GM21515 (cell line): ENCODE measurements around the gene INO80B.
A peak's percentile ranks its signal among the peaks of the same experiment; 100 is the strongest.
"Not testable (repeated sequence)": the region's sequence is repeated elsewhere in the genome, so short reads cannot be mapped to it uniquely, and the experiment has no call there.

ENCODE experiments used
- ATAC-seq: cut with Tn5 transposase; IDR thresholded peaks from one replicate; pipeline ENCODE4 v1.9.1; 2021; ENCODE audit not compliant: unreplicated experiment

INO80B gene

GRCh38 chr2:74447230-74447999, 7.5 kb upstream of the INO80B start:
- no peak for ATAC-seq

- no peak for ATAC-seq
Observed at GRCh38 chr2:74448771-74449170, 6.1 kb upstream of the INO80B start.

- no peak for ATAC-seq
Observed at GRCh38 chr2:74450570-74451190, 4.2 kb upstream of the INO80B start.

DNA sequence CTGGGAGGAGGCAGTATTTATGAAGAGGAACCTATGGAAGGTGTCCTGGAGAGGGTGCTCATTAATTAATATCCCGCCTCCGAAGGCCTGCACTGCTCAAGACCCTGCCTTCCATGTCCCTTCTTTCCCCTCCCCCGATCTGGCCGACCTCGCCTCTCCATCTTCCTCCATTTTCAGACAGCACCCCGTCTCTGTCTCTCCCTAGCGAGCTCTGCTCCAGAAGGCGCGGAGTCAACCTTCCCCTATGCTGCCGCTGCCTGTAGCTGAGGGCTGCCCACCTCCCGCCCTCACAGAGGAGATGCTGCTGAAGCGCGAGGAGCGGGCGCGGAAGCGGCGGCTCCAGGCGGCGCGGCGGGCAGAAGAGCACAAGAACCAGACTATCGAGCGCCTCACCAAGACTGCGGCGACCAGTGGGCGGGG, 2.3 kb downstream of the INO80B start:
- ATAC-seq, result no peak

- ATAC-seq, result peak; percentile 38
Observed at GRCh38 chr2:74457549-74458131, 2.8 kb downstream of the INO80B start.

DNA sequence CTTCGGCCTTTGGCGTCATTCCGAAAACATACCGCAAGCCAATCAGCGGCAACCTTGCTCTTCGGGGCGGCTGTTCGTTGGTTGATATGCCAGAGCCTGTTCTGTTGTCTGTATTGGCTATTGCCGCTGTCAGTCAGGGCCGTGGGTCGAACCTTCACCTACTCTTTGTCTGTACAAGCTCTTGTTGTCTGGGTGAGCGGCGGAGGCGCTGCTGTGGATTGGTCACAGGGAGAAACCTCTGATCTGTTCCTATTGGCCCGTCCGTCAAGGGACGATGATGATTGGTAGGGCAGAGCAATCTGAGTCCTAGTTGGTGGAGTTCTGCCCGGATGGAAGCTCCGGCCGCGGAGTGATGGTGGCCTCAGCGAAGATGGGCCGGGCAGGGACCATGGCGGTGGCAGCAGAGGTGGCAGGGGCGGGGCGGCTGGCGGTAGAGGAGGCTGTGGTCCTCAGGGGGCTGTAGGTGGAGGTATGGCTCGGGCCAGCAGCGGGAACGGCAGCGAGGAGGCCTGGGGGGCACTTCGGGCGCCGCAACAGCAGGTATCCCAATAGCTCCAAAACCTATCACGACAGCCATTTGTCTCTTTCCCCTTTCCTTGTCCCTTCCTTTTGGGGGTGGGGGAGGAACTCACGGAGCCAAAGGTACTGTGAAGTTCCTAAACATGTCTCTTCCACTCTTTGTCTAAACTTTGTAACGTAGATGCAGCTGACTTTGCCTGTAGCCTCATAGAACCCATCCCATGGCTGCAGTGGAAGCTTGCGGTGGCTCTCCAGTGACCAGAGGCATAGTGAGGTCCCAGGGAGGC, 3.4 kb downstream of the INO80B start, which contains the start of gene WBP1:
WBP1 (plus strand) TSS at position 307 of the 806 bp plus-strand sequence; CDS start at position 472, 165 bp downstream.
- ATAC-seq, result peak; percentile 78

DNA sequence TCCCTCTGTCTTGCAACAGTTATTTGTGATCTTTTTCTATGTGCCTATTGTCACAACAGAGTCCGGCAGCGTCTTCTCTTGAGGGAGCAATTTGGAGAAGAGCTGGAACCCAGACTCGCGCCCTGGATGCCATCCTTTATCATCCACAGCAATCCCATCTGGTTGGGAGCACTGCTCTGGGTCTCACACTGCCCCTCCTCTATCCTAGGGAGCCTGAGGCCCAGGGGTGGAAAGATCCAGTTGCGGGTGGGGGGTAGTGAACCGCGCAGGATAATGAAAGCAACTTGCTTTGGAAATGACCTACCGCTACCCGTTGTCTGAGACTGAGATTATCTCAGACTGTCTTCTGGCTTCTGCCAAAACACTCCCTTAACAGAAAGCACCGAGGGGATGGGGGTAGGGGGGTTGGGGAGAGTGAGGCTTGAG, 4.1 kb downstream of the INO80B start:
- ATAC-seq, result no peak

GRCh38 chr2:74459503-74460118, 4.7 kb downstream of the INO80B start:
- ATAC-seq, result not testable (repeated sequence)

DNA sequence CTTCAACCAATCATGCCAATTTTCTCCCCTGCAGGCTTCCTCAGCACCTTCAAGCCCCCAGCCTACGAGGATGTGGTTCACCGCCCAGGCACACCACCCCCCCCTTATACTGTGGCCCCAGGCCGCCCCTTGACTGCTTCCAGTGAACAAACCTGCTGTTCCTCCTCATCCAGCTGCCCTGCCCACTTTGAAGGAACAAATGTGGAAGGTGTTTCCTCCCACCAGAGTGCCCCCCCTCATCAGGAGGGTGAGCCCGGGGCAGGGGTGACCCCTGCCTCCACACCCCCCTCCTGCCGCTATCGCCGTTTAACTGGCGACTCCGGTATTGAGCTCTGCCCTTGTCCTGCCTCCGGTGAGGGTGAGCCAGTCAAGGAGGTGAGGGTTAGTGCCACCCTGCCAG, 5.3 kb downstream of the INO80B start:
- not testable (repeated sequence) for ATAC-seq

GRCh38 chr2:74461187-74462053, 6.5 kb downstream of the INO80B start:
- no peak for ATAC-seq

DNA sequence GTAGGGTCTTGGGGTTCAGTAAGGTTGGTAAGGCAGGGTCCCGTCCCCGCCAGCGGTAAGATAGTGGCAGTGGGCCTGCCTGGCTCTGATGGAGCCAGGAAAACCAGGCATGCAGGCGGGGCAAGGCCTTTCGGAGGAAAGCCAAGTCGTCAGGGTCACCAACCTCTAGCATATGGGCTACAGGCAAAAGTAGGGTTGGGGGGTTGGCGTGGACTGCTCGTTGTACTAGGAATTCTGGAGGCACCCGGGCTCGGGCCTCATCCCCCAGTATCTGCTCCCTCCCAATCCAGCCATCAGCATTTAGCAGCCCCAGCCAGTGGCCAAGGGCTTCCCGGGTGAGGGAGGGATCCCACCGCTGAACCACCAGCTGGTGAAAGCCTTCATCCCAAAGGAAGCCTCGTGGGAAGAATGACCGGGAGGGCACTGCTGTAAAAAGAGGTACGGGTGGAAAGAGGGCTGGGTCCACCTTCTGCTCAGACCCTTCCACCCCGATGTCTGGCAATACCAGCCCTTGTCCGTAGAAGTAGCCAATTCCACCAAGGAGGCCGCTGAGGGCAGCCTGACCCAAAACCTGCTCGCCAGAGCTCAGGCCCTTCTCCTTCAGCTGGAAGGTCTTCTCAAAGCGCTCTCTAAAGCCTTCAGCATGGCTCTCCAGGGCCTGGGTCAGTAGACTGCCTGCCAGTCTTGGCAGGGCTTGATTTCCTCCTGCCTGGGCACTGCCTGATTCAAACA, 7.3 kb downstream of the INO80B start:
- ATAC-seq, result no peak

- ATAC-seq, result no peak
Observed at GRCh38 chr2:74462786-74463105, 7.9 kb downstream of the INO80B start.

DNA sequence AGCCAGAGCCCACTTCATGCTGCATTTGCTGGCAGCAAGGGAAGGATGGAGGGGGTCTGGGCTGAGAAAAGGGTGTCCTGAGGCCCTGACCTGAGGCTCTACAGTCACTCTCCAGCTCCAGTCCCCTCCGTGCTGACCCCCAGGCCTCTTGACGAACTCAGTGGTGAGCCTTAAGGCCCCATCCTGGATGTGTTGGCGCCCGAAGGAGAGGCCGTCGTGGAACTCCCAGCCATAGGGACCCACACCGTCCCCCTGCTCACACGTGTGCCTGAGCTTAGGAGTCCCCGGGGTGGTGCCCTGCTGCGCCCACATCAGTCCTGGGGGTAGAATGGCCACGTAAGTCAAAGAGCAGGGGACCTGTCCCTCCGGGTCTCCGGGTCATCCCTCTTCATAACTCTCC, 9.5 kb downstream of the INO80B start:
- ATAC-seq, result no peak

- ATAC-seq, result not testable (repeated sequence)
Observed at GRCh38 chr2:74470742-74471141, 15.9 kb downstream of the INO80B start.

DNA sequence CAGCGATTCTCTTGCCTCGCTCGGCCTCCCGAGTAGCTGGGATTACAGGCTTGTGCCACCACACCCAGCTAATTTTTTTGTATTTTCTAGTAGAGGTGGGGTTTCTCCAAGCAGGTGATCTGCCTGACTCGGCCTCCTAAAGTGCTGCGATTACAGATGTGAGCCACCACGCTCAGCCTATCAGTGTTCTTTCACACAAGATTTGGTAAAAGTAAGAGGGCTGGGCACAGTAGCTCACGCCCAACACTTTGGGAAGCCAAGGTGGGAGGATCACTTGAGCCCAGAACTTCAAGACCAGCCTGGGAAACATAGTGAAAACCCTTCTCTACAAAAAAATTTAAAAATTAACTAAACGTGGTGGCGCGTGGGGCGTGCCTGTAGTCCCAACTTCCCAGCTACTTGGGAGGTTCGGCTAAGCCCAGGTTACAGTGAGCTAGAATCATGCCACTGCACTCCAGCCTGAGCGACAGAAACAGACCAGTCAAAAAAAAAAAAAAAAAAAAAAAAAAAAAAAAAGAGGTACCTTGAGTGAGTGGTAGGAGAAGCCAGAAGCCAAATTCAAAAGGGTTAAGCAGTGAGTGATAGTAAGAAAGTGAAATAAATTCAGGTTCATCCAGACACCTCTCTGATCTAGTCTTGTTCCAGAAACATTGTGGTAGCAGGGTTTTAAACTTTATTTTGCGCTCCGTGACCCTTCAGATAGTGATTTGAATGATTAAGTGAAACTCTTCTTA, 16.6 kb downstream of the INO80B start:
- no peak for ATAC-seq

DNA sequence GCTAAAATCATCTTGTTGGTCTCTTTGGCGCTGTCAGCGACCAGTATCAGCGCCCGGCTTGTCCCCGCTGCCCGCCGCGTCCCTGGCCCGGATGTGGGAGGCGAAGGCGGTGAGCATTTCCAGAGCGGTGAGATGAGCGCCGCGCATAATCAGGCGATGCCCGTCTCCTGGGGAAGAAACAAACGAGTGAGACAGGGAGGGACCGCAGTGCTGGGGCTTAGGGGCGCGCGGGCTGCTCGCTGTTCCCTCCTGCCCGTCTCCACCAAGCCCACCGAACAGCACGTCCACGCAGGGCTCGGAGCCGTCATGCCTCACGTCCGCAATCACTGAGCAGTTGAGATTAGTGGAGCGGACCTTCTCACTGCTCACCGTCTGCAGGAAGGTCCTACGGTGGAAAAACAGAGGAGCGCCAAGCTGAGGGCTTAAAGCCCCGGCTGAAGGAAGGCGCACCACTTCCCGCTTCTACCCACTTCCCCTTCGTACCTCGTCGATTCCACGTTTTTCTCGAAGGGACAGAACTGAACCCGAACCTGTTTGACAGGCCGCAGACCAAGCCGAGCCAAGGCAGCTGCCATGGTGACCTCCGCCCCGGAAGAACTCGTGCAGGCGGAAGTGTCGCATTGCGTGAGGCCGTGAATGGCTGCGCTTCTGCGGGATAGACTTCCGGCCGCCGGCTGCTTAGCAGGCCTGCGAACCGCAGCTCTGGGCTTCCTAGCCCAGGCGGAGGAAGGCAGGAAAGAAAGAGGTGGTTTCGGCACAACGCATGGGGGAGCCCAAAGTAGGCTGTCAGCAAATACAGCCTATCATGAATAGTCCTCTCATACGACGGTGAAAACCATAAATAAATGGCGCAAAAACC, 17.4 kb downstream of the INO80B start, which contains the start of gene MRPL53:
MRPL53 (minus strand) TSS at position 595 of the 859 bp plus-strand sequence; CDS start at position 575, 20 bp downstream.
- ATAC-seq, result peak; percentile 84

DNA sequence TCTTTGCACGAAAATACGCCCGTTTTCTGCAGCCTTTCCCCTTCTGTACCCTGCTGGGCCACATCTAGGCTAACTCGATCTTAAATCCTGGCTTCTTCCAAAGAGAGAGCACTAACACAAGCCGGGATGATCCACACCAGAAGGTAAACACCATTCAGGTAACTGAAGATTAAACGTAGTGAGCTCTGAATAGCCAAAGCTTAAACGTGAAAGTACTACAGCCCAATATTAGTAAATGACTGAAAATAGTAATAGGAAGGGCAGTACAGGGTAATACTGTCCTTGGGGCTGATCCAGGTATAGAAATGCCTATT, 18.0 kb downstream of the INO80B start:
- ATAC-seq, result no peak

DNA sequence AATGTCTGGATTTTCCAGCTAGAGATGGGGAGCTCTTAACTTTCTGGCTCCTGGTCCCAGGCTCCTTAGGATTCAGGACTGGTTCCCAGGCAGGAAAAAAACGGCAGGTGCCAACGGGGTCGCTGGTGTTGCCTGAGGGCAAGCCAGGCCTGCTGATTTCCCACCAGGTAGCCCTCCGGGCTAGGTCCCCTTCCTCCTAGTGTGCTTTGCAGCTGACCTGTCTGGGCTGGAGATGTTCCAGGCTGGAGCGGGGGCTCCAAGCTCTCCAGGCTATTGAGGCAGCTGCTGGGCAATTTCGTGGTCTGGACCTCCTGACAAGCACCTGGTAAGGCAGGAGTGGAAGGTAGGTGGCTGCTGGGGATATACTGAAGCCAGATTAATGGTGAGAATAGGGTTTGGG, 19.6 kb downstream of the INO80B start:
- no peak for ATAC-seq
